ENCODE results near the gene FHIT. TPM values are rescaled to one million over a fixed set of nuclear protein-coding genes. Genes with fewer than 3 reads are reported as not detected.

The FHIT gene
- total and polyA plus RNA-seq, 9 donors: 5.1 to 11.8 (median 9.5) TPM

- Histone ChIP-seq H3K27ac (no peak overlapping the region), H3K4me1 (ENCODE audit: insufficient read depth) (no peaks in the 10 kb centered on the region), H3K4me3 (no peak overlapping the region), H3K9me3 (no peaks in the 10 kb centered on the region), H3K36me3 (no peaks in the 10 kb centered on the region), H3K27me3 (no peaks in the 10 kb centered on the region)
- TF ChIP-seq, protein P1, sequence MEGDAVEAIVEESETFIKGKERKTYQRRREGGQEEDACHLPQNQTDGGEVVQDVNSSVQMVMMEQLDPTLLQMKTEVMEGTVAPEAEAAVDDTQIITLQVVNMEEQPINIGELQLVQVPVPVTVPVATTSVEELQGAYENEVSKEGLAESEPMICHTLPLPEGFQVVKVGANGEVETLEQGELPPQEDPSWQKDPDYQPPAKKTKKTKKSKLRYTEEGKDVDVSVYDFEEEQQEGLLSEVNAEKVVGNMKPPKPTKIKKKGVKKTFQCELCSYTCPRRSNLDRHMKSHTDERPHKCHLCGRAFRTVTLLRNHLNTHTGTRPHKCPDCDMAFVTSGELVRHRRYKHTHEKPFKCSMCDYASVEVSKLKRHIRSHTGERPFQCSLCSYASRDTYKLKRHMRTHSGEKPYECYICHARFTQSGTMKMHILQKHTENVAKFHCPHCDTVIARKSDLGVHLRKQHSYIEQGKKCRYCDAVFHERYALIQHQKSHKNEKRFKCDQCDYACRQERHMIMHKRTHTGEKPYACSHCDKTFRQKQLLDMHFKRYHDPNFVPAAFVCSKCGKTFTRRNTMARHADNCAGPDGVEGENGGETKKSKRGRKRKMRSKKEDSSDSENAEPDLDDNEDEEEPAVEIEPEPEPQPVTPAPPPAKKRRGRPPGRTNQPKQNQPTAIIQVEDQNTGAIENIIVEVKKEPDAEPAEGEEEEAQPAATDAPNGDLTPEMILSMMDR (IDR thresholded peaks at IDR 0.05): no peak
- TF ChIP-seq POLR2A (IDR thresholded peaks at IDR 0.05) (no peak), EP300 (IDR thresholded peaks at IDR 0.05) (no peak)
- intact Hi-C loops (cut with DNase I): no loop called here
- 25 to 43% (median 38%) methylated on average over 5 of the region's 5 CpGs for WGBS, 3 donors
- no peak for DNase-seq
These were observed 819.7 kb downstream of the FHIT start for GRCh38 chr3:60431599-60431958.

DNA sequence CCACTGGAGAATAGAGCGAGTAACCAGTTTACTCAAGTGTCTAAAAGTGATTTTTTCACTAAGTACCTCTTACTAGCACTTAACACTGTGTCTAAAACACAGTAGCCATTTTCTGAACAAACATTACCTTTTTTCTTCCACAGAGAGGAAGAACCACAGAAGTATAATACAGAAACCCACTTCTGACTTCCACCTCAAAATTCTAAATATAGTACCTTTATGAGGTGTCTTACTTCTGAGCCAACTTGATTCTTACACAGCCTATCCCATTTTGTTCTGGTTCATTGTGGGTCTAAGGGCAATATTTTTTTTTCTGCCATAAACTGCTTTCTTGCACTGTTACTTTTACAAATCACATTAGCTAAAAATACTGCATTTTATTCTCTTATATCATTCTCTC, 821.0 kb downstream of the FHIT start:
- WGBS, 3 donors: 93 to 97% (median 96%) methylated on average over 1 of the region's 1 CpG
- TF ChIP-seq POLR2A (IDR thresholded peaks at IDR 0.05) (no peak), EP300 (IDR thresholded peaks at IDR 0.05) (no peak)
- TF ChIP-seq, protein P1 (IDR thresholded peaks at IDR 0.05): no peak
- intact Hi-C loops (cut with DNase I): no loop called here
- Histone ChIP-seq H3K27ac (no peak overlapping the region), H3K4me1 (ENCODE audit: insufficient read depth) (no peaks in the 10 kb centered on the region), H3K4me3 (no peak overlapping the region), H3K9me3 (no peaks in the 10 kb centered on the region), H3K27me3 (no peaks in the 10 kb centered on the region), H3K36me3 (no peaks in the 10 kb centered on the region)
- DNase-seq: no peak

DNA sequence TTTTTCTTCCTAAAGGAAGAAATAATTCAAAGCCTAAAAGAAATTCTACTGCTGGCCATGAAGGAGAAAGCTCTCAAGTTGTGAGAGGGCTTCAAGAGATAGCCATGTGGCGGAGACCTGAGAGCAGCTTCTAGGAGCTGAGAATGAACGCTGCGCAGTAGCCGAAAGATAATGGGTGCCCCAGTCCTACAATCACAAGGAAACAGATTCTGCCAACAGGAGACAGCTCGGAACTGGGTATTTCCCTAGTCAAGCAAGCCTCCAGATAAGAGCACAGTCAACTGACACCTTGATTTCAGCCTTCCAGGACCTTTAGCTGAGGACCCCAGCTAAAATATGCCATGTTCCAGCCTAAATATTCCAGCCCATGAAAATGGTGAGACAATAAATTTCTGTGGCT, 824.1 kb downstream of the FHIT start:
- no peak overlapping the region for H3K4me3 ChIP-seq
- H3K27me3 ChIP-seq: no peaks in the 10 kb centered on the region
- no peaks in the 10 kb centered on the region for H3K36me3 ChIP-seq
- no peak for DNase-seq
- WGBS, 3 donors: 84 to 96% (median 94%) methylated on average over 5 of the region's 5 CpGs
- H3K27ac ChIP-seq: no peak overlapping the region
- H3K4me1 ChIP-seq (ENCODE audit: insufficient read depth): no peaks in the 10 kb centered on the region
- TF ChIP-seq POLR2A (IDR thresholded peaks at IDR 0.05): no peak
- TF ChIP-seq EP300 (IDR thresholded peaks at IDR 0.05): no peak
- TF ChIP-seq, protein P1 (IDR thresholded peaks at IDR 0.05): no peak
- intact Hi-C loops (cut with DNase I): no loop called here
- H3K9me3 ChIP-seq: no peaks in the 10 kb centered on the region

DNA sequence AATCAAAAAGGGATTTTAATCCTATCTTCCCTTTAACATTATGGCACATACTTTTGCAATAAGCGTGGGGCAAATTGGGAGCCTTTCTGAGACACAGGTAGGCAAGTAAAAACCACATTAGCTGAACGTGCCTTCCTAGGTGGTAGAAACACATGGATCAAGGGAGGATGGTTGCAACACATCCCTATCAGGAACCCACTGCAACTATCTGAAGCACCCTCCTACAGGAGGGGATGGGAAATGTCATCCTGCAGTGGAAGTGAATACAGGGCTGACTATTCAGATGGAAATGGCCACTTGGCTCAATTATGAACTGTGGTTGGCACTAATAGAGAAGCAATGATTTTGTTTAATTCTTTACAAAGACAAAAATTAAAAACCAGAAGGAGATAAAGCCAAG, 826.3 kb downstream of the FHIT start:
- Histone ChIP-seq H3K9me3 (no peaks in the 10 kb centered on the region), H3K27ac (no peak overlapping the region), H3K4me1 (ENCODE audit: insufficient read depth) (no peaks in the 10 kb centered on the region), H3K4me3 (no peak overlapping the region), H3K27me3 (no peaks in the 10 kb centered on the region), H3K36me3 (no peaks in the 10 kb centered on the region)
- DNase-seq: no peak
- WGBS, 3 donors: 80 to 90% (median 83%) methylated on average over 2 of the region's 2 CpGs
- no peak for TF ChIP-seq POLR2A (IDR thresholded peaks at IDR 0.05)
- no peak for TF ChIP-seq EP300 (IDR thresholded peaks at IDR 0.05)
- TF ChIP-seq, protein P1 (IDR thresholded peaks at IDR 0.05): no peak
- intact Hi-C loops (cut with DNase I): no loop called here

GRCh38 chr3:60424034-60424433, 827.2 kb downstream of the FHIT start:
- Histone ChIP-seq H3K36me3 (no peaks in the 10 kb centered on the region), H3K27ac (no peak overlapping the region), H3K27me3 (no peaks in the 10 kb centered on the region), H3K4me1 (ENCODE audit: insufficient read depth) (no peaks in the 10 kb centered on the region), H3K4me3 (no peak overlapping the region), H3K9me3 (no peaks in the 10 kb centered on the region)
- TF ChIP-seq POLR2A (IDR thresholded peaks at IDR 0.05) (no peak), EP300 (IDR thresholded peaks at IDR 0.05) (no peak)
- TF ChIP-seq, protein P1 (IDR thresholded peaks at IDR 0.05): no peak
- 47 to 61% (median 59%) methylated on average over 3 of the region's 3 CpGs for WGBS, 3 donors
- intact Hi-C loops (cut with DNase I): no loop called here
- DNase-seq: no peak

Measured in ovary (tissue), 9 donors.